EL (cell line): ENCODE results near the gene COL15A1.

ENCODE experiments used
- DNase-seq: peaks from one replicate; pipeline ENCODE4 v3.0.0-alpha.2; 2016

The COL15A1 gene

DNA sequence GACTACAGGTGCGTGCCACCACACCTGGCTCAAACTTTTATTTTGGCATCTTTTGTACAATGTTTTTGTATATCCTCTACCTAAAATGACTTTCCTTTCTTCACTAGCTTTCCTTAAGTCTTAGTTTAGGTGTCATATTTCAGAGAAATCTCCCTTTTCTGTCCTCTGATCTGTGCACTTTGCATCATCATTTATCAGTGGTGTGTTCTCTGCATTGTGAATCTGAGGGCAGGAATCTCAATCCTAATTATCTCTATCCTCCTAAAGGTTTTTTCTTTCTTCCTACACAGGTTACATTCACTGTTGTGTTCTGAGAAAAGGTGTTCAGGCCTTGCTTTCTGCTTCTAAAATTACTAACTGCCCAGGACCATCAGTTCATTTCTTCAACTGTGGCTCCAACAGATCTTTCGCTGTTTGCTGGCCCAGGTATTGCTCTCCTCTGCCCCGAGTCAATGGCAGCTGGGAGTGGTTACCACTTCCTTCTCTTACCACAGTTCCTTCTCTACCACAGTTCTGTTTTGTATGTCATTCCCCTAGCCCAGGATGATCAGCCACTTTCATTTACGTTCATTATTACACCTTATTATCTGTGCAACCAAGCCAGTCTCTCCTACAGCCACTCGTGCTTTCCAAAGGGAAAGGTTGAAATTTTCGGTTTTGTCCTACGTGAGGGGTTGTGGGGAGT, 175.2 kb downstream of the COL15A1 start:
- DNase-seq, result no peak

- no peak for DNase-seq
Measured at GRCh38 chr9:99119976-99120655, 176.4 kb downstream of the COL15A1 start.
